Endodermal cell (in vitro differentiated cells): ENCODE results near the gene CD2. TPM values are rescaled to one million over a fixed set of nuclear protein-coding genes. Genes with fewer than 3 reads are reported as not detected.

ENCODE experiments used
- DNase-seq: peaks from one replicate; pipeline ENCODE4 v3.0.0-alpha.2; 2017
- H3K27ac ChIP-seq: 2 replicates; pipeline ENCODE4 v1.5.1; 2013; ENCODE audit warnings: mild to moderate bottlenecking, low read depth, low read length, moderate library complexity
- H3K27me3 ChIP-seq: 2 replicates; pipeline ENCODE4 v1.6.1; 2013; ENCODE audit warnings: mild to moderate bottlenecking, low read length, moderate library complexity; ENCODE audit not compliant: insufficient read depth, control insufficient read depth, poor library complexity, severe bottlenecking
- H3K36me3 ChIP-seq: 2 replicates; pipeline ENCODE4 v1.7.0; 2013; ENCODE audit warnings: mild to moderate bottlenecking, low read length, moderate library complexity; ENCODE audit not compliant: control insufficient read depth, insufficient read depth
- H3K4me1 ChIP-seq: one replicate; pipeline ENCODE4 v1.7.0; 2013; ENCODE audit warnings: low read length; ENCODE audit not compliant: control insufficient read depth, insufficient read depth
- H3K4me3 ChIP-seq: 2 replicates; pipeline ENCODE4 v1.5.1; 2013; ENCODE audit warnings: mild to moderate bottlenecking, low read length, moderate library complexity
- H3K9ac ChIP-seq: 2 replicates; pipeline ENCODE4 v1.6.1; 2013; ENCODE audit warnings: mild to moderate bottlenecking, low read length, moderate library complexity; ENCODE audit not compliant: poor library complexity, severe bottlenecking; ENCODE audit errors: extremely low read depth
- H3K9me3 ChIP-seq: 2 replicates; pipeline ENCODE4 v1.6.1; 2013; ENCODE audit warnings: mild to moderate bottlenecking, low read length, moderate library complexity; ENCODE audit not compliant: control insufficient read depth
- H3K27ac Mint-ChIP-seq: 2 replicates; pipeline ENCODE4 v1.8.0; 2020; ENCODE audit warnings: mixed read lengths
- H3K27me3 Mint-ChIP-seq: 2 replicates; pipeline ENCODE4 v1.8.0; 2021; ENCODE audit warnings: mild to moderate bottlenecking, mixed read lengths; ENCODE audit not compliant: insufficient read depth
- H3K36me3 Mint-ChIP-seq: 2 replicates; pipeline ENCODE4 v1.8.0; 2020; ENCODE audit warnings: low read depth, mixed read lengths
- H3K4me1 Mint-ChIP-seq: 2 replicates; pipeline ENCODE4 v1.8.0; 2020; ENCODE audit warnings: mixed read lengths
- H3K4me3 Mint-ChIP-seq: 2 replicates; pipeline ENCODE4 v1.8.0; 2020; ENCODE audit warnings: mild to moderate bottlenecking, moderate library complexity, mixed read lengths
- H3K9me3 Mint-ChIP-seq: 2 replicates; pipeline ENCODE4 v1.8.0; 2020; ENCODE audit warnings: mild to moderate bottlenecking, mixed read lengths
- CTCF ChIP-seq: fragments of 200-600 bp; sonication (generic); conservative IDR thresholded peaks from 2 replicates; pipeline ENCODE4 v1.5.0; 2021; ENCODE audit warnings: antibody characterized with exemption, mild to moderate bottlenecking
- WGBS, 2 experiments: methylation state at CpG; one replicate each; pipeline versions ENCODE4 v1.1.5 to v1.1.7; 2013; ENCODE audit warnings: missing lambda C conversion rate in 2 of 2, mixed read lengths in 1 of 2; ENCODE audit not compliant: insufficient coverage in 1 of 2, insufficient read length in 1 of 2; 5-methylcytosine and 5-hydroxymethylcytosine counted together
- total RNA-seq, 2 donors: library from RNA; stranded (reverse); fragmentation: NEBNext Ultra II Directional in 1 of 2; extraction: Animal tissue kit (Norgen Biotek cat#: 25700) in 1 of 2; gene quantifications; 2 replicates in 1 of 2; 3 replicates in 1 of 2; pipeline ENCODE4 v1.2.1, GENCODE V29; 2021

The CD2 gene
- total RNA-seq, 2 donors from 2014 or later = not detected

GRCh38 chr1:116740746-116741145 is 13.5 kb upstream of the CD2 start:
- H3K9me3 Mint-ChIP-seq = peaks cover 45% of the 10 kb centered on the region
- H3K27ac Mint-ChIP-seq = no peak overlapping the region
- H3K4me3 ChIP-seq = no peak overlapping the region
- no peaks in the 10 kb centered on the region for H3K4me1 Mint-ChIP-seq
- DNase-seq = no peak
- H3K27me3 ChIP-seq = no peaks in the 10 kb centered on the region
- H3K4me3 Mint-ChIP-seq = no peak overlapping the region
- H3K9me3 ChIP-seq = peaks cover 19% of the 10 kb centered on the region
- H3K36me3 ChIP-seq = no peaks in the 10 kb centered on the region
- 93 to 100% methylated on average over 2 of the region's 2 CpGs for whole genome bisulfite sequencing, 2 experiments
- H3K36me3 Mint-ChIP-seq = peaks cover 11% of the 10 kb centered on the region
- peaks cover 3% of the 10 kb centered on the region for H3K27me3 Mint-ChIP-seq
- H3K9ac ChIP-seq = no peak overlapping the region
- TF ChIP-seq CTCF = no peak
- H3K4me1 ChIP-seq = no peaks in the 10 kb centered on the region
- H3K27ac ChIP-seq = no peak overlapping the region

DNA sequence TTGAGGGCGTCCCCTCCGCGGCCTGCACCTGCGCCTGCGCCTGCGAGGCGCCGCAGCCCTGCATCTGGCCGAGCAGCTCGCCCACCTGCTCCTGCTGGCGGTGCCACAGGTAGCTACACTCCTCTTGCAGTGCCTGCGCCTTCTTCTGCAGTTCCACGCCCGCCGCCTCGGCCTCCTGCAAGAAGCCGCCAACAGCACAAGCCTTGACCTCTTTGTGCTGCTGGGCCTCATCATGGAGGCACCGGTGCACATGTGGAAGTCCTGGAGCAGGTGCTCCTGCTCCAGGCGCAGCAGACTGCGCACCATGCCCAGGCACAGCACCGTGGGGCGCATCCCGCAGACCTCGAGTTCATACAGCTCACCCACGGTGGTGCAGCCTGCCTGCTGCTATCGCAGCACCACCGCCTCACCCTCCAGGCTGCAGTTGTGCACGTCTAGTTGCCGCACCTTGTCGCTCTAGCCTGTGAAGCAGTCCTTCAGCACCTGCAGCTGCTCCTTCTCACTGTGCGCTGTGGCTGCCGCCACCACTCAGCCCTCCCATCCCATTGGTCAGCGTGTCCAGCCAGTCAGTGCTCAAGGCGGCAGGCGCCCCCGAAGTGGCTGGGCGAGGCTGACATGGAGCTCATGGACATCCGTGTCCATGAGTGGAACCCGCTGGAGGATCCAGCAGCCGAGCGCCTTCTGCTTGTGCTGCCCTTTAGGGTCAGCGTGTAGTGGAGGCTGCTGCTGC is 12.2 kb upstream of the CD2 start:
- Mint-ChIP-seq H3K9me3 (peaks cover 56% of the 10 kb centered on the region), H3K27ac (no peak overlapping the region), H3K27me3 (peaks cover 3% of the 10 kb centered on the region), H3K36me3 (peaks cover 11% of the 10 kb centered on the region), H3K4me1 (no peaks in the 10 kb centered on the region), H3K4me3 (no peak overlapping the region)
- TF ChIP-seq CTCF = no peak
- H3K9me3 ChIP-seq = peaks cover 27% of the 10 kb centered on the region
- no peak overlapping the region for H3K27ac ChIP-seq
- H3K27me3 ChIP-seq = no peaks in the 10 kb centered on the region
- H3K4me1 ChIP-seq = no peaks in the 10 kb centered on the region
- H3K4me3 ChIP-seq = no peak overlapping the region
- no peak for DNase-seq
- H3K36me3 ChIP-seq = no peaks in the 10 kb centered on the region
- no peak overlapping the region for H3K9ac ChIP-seq
- WGBS, 2 experiments = 93 to 94% methylated on average over 32 to 42 of the region's 42 CpGs

- H3K9me3 Mint-ChIP-seq = peaks cover 71% of the 10 kb centered on the region
- DNase-seq = no peak
- no peaks in the 10 kb centered on the region for H3K27me3 ChIP-seq
- H3K27ac ChIP-seq = no peak overlapping the region
- TF ChIP-seq CTCF = no peak
- no peaks in the 10 kb centered on the region for H3K4me1 Mint-ChIP-seq
- no peak overlapping the region for H3K9ac ChIP-seq
- H3K4me3 Mint-ChIP-seq = no peak overlapping the region
- WGBS, 2 experiments = 79 to 83% methylated on average over 4 of the region's 4 CpGs
- H3K9me3 ChIP-seq = peaks cover 43% of the 10 kb centered on the region
- peaks cover 3% of the 10 kb centered on the region for H3K27me3 Mint-ChIP-seq
- H3K36me3 ChIP-seq = no peaks in the 10 kb centered on the region
- H3K27ac Mint-ChIP-seq = no peak overlapping the region
- no peaks in the 10 kb centered on the region for H3K4me1 ChIP-seq
- H3K4me3 ChIP-seq = peak overlapping the region; percentile 45
- H3K36me3 Mint-ChIP-seq = peaks cover 11% of the 10 kb centered on the region
Measured at GRCh38 chr1:116743535-116743934, 10.7 kb upstream of the CD2 start.
